Fibroblast of lung (primary cell): ENCODE data around the gene IVD.

Source experiments
- EZH2 ChIP-seq: IDR thresholded peaks from 2 replicates; pipeline ENCODE4 v1.5.1; 2012; ENCODE audit warnings: low read length, control low read depth, mild to moderate bottlenecking; ENCODE audit errors: missing control alignments
- TF ChIP-seq, protein P1 (sequence below), 2 donors: IDR thresholded peaks in 1 of 2; conservative IDR thresholded peaks in 1 of 2; 1 replicate in 1 of 2; 2 replicates in 1 of 2; pipeline ENCODE4 v1.5.1; 2011 to 2012; ENCODE audit warnings: low read length in 2 of 2, control low read depth in 1 of 2, inconsistent platforms in 1 of 2, low read depth in 1 of 2, mild to moderate bottlenecking in 1 of 2

DNA sequence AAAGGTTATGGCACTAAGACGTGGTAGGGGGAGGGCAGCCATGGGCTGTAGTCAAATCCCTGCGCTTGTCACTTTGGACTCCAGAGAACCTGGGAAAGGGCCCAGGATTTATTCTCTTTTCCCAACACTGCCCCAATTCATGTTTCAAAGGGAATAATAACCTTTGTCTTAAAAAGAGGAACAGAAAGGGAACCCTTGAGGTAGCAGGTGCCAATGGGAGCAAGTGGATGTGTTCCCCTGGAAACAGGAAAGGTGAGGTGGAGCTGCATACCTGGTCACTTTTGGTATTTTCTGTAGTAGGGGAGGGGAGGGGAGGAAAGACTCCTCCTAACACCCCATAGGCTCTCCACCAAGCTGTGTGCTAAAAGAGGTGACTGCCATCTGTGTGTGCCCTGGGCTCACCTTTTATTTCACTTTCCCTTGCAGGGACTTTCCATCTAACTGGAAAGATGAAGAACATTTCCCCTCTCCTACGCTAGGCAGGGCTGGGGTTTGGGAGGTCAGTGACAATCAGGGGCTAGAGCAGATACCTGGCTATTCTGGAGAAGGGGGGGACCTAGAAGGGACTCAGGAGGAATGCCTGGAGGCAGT, 59.1 kb downstream of the IVD start:
- TF ChIP-seq, protein P1, sequence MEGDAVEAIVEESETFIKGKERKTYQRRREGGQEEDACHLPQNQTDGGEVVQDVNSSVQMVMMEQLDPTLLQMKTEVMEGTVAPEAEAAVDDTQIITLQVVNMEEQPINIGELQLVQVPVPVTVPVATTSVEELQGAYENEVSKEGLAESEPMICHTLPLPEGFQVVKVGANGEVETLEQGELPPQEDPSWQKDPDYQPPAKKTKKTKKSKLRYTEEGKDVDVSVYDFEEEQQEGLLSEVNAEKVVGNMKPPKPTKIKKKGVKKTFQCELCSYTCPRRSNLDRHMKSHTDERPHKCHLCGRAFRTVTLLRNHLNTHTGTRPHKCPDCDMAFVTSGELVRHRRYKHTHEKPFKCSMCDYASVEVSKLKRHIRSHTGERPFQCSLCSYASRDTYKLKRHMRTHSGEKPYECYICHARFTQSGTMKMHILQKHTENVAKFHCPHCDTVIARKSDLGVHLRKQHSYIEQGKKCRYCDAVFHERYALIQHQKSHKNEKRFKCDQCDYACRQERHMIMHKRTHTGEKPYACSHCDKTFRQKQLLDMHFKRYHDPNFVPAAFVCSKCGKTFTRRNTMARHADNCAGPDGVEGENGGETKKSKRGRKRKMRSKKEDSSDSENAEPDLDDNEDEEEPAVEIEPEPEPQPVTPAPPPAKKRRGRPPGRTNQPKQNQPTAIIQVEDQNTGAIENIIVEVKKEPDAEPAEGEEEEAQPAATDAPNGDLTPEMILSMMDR (conservative IDR thresholded peaks at IDR 0.05 in 1 of 2, IDR thresholded peaks at IDR 0.05 in 1 of 2; ENCODE audit: low read depth in 1 of 2, low read length in 2 of 2), result no peak
- TF ChIP-seq EZH2, result no peak
